HEK293 (cell line): ENCODE measurements around the gene CFAP410.

Experiments
- EGR2 ChIP-seq: fragments of 450-650 bp; formaldehyde crosslinking; IDR thresholded peaks from 2 replicates; pipeline ENCODE4 v1.5.1; 2016; ENCODE audit warnings: low read depth, missing biosample characterization, missing genetic modification characterization
- GLI2 ChIP-seq: fragments of 450-650 bp; formaldehyde crosslinking; IDR thresholded peaks from 2 replicates; pipeline ENCODE4; 2017; ENCODE audit warnings: missing biosample characterization, missing genetic modification characterization, low read depth, borderline replicate concordance
- GLI4 ChIP-seq: fragments of 450-650 bp; formaldehyde crosslinking; IDR thresholded peaks from 2 replicates; pipeline ENCODE4 v1.5.1; 2016; ENCODE audit warnings: missing biosample characterization, missing genetic modification characterization
- IKZF3 ChIP-seq: fragments of 450-650 bp; IDR thresholded peaks from 2 replicates; pipeline ENCODE4 v1.5.0; 2018; ENCODE audit warnings: missing biosample characterization, mild to moderate bottlenecking, missing genetic modification characterization, moderate library complexity
- KLF1 ChIP-seq: fragments of 450-650 bp; formaldehyde crosslinking; IDR thresholded peaks from 2 replicates; pipeline ENCODE4 v1.5.1; 2016; ENCODE audit warnings: missing biosample characterization, missing genetic modification characterization
- PRDM1 ChIP-seq: fragments of 450-650 bp; formaldehyde crosslinking; IDR thresholded peaks from 2 replicates; pipeline ENCODE4; 2016; ENCODE audit warnings: missing biosample characterization, missing genetic modification characterization
- RBAK ChIP-seq: fragments of 450-650 bp; formaldehyde crosslinking; IDR thresholded peaks from 2 replicates; pipeline ENCODE4 v1.5.1; 2016; ENCODE audit warnings: missing biosample characterization, missing genetic modification characterization
- SP3 ChIP-seq: fragments of 450-650 bp; formaldehyde crosslinking; IDR thresholded peaks from 2 replicates; pipeline ENCODE4 v1.5.1; 2016; ENCODE audit warnings: missing biosample characterization, missing genetic modification characterization
- SP7 ChIP-seq: fragments of 450-650 bp; formaldehyde crosslinking; IDR thresholded peaks from 2 replicates; pipeline ENCODE4 v1.5.1; 2016; ENCODE audit warnings: missing biosample characterization, missing genetic modification characterization
- TRIM28 ChIP-seq: IDR thresholded peaks from 2 replicates; pipeline ENCODE4 v1.6.1; 2011; ENCODE audit warnings: low read length, control low read depth, borderline replicate concordance
- WT1 ChIP-seq: fragments of 450-650 bp; formaldehyde crosslinking; IDR thresholded peaks from 2 replicates; pipeline ENCODE4 v1.5.1; 2016; ENCODE audit warnings: missing biosample characterization, missing genetic modification characterization
- YY2 ChIP-seq: fragments of 450-650 bp; formaldehyde crosslinking; IDR thresholded peaks from 2 replicates; pipeline ENCODE4 v1.5.1; 2016; ENCODE audit warnings: missing biosample characterization, missing genetic modification characterization
- ZBTB17 ChIP-seq: fragments of 450-650 bp; formaldehyde crosslinking; IDR thresholded peaks from 2 replicates; pipeline ENCODE4 v1.5.1; 2016; ENCODE audit warnings: missing biosample characterization, missing genetic modification characterization
- ZNF132 ChIP-seq: fragments of 450-650 bp; formaldehyde crosslinking; IDR thresholded peaks from 2 replicates; pipeline ENCODE4 v1.5.1; 2017; ENCODE audit warnings: missing biosample characterization, missing genetic modification characterization, borderline replicate concordance
- ZNF174 ChIP-seq: fragments of 450-650 bp; formaldehyde crosslinking; IDR thresholded peaks from 2 replicates; pipeline ENCODE4 v1.5.0; 2017; ENCODE audit warnings: missing biosample characterization, mild to moderate bottlenecking, missing genetic modification characterization
- ZNF175 ChIP-seq: fragments of 450-650 bp; formaldehyde crosslinking; IDR thresholded peaks from 2 replicates; pipeline ENCODE4 v1.5.1; 2016; ENCODE audit warnings: missing biosample characterization, missing genetic modification characterization
- ZNF223 ChIP-seq: fragments of 450-650 bp; formaldehyde crosslinking; IDR thresholded peaks from 2 replicates; pipeline ENCODE4 v1.5.1; 2016; ENCODE audit warnings: missing biosample characterization, missing genetic modification characterization
- ZNF324 ChIP-seq: fragments of 450-650 bp; formaldehyde crosslinking; IDR thresholded peaks from 2 replicates; pipeline ENCODE4 v1.5.1; 2016; ENCODE audit warnings: missing biosample characterization, missing genetic modification characterization
- ZNF341 ChIP-seq: fragments of 450-650 bp; formaldehyde crosslinking; IDR thresholded peaks from 2 replicates; pipeline ENCODE4; 2016; ENCODE audit warnings: low read depth, missing biosample characterization, missing genetic modification characterization
- ZNF404 ChIP-seq: fragments of 450-650 bp; formaldehyde crosslinking; IDR thresholded peaks from 2 replicates; pipeline ENCODE4 v1.5.1; 2017; ENCODE audit warnings: missing biosample characterization, missing genetic modification characterization
- ZNF521 ChIP-seq: fragments of 450-650 bp; formaldehyde crosslinking; IDR thresholded peaks from 2 replicates; pipeline ENCODE4 v1.5.1; 2017; ENCODE audit warnings: missing biosample characterization, mild to moderate bottlenecking, missing genetic modification characterization
- ZNF529 ChIP-seq: fragments of 450-650 bp; formaldehyde crosslinking; IDR thresholded peaks from 2 replicates; pipeline ENCODE4 v1.5.1; 2017; ENCODE audit warnings: missing genetic modification characterization, missing biosample characterization; ENCODE audit not compliant: insufficient replicate concordance
- ZNF544 ChIP-seq: fragments of 450-650 bp; formaldehyde crosslinking; IDR thresholded peaks from 2 replicates; pipeline ENCODE4 v1.5.0; 2017; ENCODE audit warnings: missing biosample characterization, missing genetic modification characterization
- ZNF658 ChIP-seq: fragments of 450-650 bp; formaldehyde crosslinking; IDR thresholded peaks from 2 replicates; pipeline ENCODE4; 2016; ENCODE audit warnings: missing biosample characterization, missing genetic modification characterization
- ZSCAN30 ChIP-seq: fragments of 450-650 bp; IDR thresholded peaks from 2 replicates; pipeline ENCODE4 v1.5.1; 2018; ENCODE audit warnings: missing biosample characterization, mild to moderate bottlenecking, missing genetic modification characterization, moderate library complexity
- TF ChIP-seq, protein P1 (sequence below): fragments of 450-650 bp; formaldehyde crosslinking; IDR thresholded peaks from 2 replicates; pipeline ENCODE4 v1.5.1; 2016; ENCODE audit warnings: missing biosample characterization, missing genetic modification characterization, borderline replicate concordance
- TF ChIP-seq, protein P2 (sequence below): fragments of 450-650 bp; formaldehyde crosslinking; IDR thresholded peaks from 2 replicates; pipeline ENCODE4 v1.5.1; 2016; ENCODE audit warnings: missing biosample characterization, missing genetic modification characterization
- TF ChIP-seq, protein P3 (sequence below): fragments of 450-650 bp; formaldehyde crosslinking; IDR thresholded peaks from 2 replicates; pipeline ENCODE4 v1.5.1; 2016; ENCODE audit warnings: missing biosample characterization, missing genetic modification characterization, low read depth
- TF ChIP-seq, protein P4 (sequence below): fragments of 450-650 bp; formaldehyde crosslinking; IDR thresholded peaks from 2 replicates; pipeline ENCODE4 v1.5.1; 2016; ENCODE audit warnings: missing biosample characterization, missing genetic modification characterization

The CFAP410 gene

DNA sequence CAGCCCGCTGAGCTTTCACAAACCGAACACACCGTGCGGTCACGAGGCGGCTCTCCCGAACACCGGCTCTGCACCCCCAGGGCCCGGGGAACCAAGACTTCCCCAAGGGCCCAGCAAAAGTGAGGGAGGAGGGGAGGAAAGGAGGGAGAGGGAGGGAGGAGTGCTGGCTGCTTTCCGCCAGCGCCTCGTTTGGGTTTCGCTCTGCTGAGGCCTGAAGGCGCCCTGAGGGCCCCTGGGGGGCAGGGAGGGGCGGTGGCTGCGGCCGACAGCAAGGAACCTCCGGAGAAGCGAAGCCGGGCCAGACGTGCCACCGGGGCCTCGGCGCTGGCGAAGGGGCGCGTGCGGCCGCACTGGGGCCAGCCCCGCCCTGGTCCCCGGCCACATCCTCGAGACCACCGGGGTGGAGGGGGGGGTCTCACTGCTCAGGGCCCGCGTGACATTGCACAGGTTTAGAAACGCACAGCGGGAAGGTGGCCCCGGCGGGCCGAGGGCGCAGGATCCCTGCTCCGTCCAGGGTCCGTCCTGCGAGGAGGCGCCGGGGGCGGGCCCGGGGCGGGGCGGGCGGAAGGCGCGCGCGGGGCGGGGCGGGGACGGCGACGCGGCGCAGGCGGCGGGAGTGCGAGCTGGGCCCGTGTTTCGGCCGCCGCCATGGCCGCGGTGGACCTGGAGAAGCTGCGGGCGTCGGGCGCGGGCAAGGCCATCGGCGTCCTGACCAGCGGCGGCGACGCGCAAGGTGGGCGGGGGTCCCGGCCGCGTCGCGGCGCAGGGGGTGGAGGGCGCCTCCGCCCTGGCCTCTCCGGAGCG, 39.5 kb downstream of the CFAP410 start, which contains the start of gene PFKL (continued):
- TF ChIP-seq, protein P1, sequence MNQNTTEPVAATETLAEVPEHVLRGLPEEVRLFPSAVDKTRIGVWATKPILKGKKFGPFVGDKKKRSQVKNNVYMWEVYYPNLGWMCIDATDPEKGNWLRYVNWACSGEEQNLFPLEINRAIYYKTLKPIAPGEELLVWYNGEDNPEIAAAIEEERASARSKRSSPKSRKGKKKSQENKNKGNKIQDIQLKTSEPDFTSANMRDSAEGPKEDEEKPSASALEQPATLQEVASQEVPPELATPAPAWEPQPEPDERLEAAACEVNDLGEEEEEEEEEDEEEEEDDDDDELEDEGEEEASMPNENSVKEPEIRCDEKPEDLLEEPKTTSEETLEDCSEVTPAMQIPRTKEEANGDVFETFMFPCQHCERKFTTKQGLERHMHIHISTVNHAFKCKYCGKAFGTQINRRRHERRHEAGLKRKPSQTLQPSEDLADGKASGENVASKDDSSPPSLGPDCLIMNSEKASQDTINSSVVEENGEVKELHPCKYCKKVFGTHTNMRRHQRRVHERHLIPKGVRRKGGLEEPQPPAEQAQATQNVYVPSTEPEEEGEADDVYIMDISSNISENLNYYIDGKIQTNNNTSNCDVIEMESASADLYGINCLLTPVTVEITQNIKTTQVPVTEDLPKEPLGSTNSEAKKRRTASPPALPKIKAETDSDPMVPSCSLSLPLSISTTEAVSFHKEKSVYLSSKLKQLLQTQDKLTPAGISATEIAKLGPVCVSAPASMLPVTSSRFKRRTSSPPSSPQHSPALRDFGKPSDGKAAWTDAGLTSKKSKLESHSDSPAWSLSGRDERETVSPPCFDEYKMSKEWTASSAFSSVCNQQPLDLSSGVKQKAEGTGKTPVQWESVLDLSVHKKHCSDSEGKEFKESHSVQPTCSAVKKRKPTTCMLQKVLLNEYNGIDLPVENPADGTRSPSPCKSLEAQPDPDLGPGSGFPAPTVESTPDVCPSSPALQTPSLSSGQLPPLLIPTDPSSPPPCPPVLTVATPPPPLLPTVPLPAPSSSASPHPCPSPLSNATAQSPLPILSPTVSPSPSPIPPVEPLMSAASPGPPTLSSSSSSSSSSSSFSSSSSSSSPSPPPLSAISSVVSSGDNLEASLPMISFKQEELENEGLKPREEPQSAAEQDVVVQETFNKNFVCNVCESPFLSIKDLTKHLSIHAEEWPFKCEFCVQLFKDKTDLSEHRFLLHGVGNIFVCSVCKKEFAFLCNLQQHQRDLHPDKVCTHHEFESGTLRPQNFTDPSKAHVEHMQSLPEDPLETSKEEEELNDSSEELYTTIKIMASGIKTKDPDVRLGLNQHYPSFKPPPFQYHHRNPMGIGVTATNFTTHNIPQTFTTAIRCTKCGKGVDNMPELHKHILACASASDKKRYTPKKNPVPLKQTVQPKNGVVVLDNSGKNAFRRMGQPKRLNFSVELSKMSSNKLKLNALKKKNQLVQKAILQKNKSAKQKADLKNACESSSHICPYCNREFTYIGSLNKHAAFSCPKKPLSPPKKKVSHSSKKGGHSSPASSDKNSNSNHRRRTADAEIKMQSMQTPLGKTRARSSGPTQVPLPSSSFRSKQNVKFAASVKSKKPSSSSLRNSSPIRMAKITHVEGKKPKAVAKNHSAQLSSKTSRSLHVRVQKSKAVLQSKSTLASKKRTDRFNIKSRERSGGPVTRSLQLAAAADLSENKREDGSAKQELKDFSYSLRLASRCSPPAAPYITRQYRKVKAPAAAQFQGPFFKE (tag by site-specific recombination): no peak
- TF ChIP-seq ZNF324: peak; percentile 77
- peak; percentile 91 for TF ChIP-seq SP7 (tag by site-specific recombination)
- no peak for TF ChIP-seq ZNF521 (tag by site-specific recombination)
- TF ChIP-seq ZSCAN30 (tag by site-specific recombination): no peak; the same call in none of the 2 replicates
- TF ChIP-seq SP3 (tag by site-specific recombination): peak; percentile 83
- no peak for TF ChIP-seq ZNF544 (tag by site-specific recombination)
- no peak for TF ChIP-seq GLI2 (tag by site-specific recombination)
- TF ChIP-seq ZNF658: no peak
- no peak; the same call in none of the 2 replicates for TF ChIP-seq ZNF223 (tag by site-specific recombination)
- TF ChIP-seq ZNF404 (tag by site-specific recombination): no peak
- peak; percentile 84 for TF ChIP-seq ZBTB17 (tag by site-specific recombination)
- peak; percentile 80 for TF ChIP-seq WT1 (tag by site-specific recombination)
- TF ChIP-seq ZNF341 (tag by site-specific recombination): peak; percentile 100
- TF ChIP-seq GLI4 (tag by site-specific recombination): no peak
- TF ChIP-seq, protein P2, sequence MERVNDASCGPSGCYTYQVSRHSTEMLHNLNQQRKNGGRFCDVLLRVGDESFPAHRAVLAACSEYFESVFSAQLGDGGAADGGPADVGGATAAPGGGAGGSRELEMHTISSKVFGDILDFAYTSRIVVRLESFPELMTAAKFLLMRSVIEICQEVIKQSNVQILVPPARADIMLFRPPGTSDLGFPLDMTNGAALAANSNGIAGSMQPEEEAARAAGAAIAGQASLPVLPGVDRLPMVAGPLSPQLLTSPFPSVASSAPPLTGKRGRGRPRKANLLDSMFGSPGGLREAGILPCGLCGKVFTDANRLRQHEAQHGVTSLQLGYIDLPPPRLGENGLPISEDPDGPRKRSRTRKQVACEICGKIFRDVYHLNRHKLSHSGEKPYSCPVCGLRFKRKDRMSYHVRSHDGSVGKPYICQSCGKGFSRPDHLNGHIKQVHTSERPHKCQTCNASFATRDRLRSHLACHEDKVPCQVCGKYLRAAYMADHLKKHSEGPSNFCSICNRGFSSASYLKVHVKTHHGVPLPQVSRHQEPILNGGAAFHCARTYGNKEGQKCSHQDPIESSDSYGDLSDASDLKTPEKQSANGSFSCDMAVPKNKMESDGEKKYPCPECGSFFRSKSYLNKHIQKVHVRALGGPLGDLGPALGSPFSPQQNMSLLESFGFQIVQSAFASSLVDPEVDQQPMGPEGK (tag by site-specific recombination): peak; percentile 97
- TF ChIP-seq ZNF174 (tag by site-specific recombination): no peak
- peak; percentile 79 for TF ChIP-seq PRDM1
- no peak for TF ChIP-seq ZNF529
- TF ChIP-seq TRIM28: no peak
- TF ChIP-seq ZNF175 (tag by site-specific recombination): no peak
- TF ChIP-seq EGR2 (tag by site-specific recombination): no peak
- no peak for TF ChIP-seq YY2
- TF ChIP-seq, protein P3, sequence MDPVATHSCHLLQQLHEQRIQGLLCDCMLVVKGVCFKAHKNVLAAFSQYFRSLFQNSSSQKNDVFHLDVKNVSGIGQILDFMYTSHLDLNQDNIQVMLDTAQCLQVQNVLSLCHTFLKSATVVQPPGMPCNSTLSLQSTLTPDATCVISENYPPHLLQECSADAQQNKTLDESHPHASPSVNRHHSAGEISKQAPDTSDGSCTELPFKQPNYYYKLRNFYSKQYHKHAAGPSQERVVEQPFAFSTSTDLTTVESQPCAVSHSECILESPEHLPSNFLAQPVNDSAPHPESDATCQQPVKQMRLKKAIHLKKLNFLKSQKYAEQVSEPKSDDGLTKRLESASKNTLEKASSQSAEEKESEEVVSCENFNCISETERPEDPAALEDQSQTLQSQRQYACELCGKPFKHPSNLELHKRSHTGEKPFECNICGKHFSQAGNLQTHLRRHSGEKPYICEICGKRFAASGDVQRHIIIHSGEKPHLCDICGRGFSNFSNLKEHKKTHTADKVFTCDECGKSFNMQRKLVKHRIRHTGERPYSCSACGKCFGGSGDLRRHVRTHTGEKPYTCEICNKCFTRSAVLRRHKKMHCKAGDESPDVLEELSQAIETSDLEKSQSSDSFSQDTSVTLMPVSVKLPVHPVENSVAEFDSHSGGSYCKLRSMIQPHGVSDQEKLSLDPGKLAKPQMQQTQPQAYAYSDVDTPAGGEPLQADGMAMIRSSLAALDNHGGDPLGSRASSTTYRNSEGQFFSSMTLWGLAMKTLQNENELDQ (tag by site-specific recombination): no peak
- TF ChIP-seq, protein P4, sequence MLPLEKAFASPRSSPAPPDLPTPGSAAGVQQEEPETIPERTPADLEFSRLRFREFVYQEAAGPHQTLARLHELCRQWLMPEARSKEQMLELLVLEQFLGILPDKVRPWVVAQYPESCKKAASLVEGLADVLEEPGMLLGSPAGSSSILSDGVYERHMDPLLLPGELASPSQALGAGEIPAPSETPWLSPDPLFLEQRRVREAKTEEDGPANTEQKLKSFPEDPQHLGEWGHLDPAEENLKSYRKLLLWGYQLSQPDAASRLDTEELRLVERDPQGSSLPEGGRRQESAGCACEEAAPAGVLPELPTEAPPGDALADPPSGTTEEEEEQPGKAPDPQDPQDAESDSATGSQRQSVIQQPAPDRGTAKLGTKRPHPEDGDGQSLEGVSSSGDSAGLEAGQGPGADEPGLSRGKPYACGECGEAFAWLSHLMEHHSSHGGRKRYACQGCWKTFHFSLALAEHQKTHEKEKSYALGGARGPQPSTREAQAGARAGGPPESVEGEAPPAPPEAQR (tag by site-specific recombination): no peak
- peak; percentile 95 for TF ChIP-seq KLF1 (tag by site-specific recombination)
- TF ChIP-seq IKZF3 (tag by site-specific recombination): peak; percentile 19; the same call in 1 of the 2 replicates
- no peak for TF ChIP-seq ZNF132
- TF ChIP-seq RBAK (tag by site-specific recombination): no peak
